Measurements from ENCODE around the gene TMEM63C. TPM values are rescaled to one million over a fixed set of nuclear protein-coding genes. Genes with fewer than 3 reads are reported as not detected.

The TMEM63C gene
- total and polyA plus RNA-seq, 7 donors = 0.04 to 0.58 (median 0.21) TPM; not detected in 3

- H3K27me3 ChIP-seq (ENCODE audit: insufficient read depth in 3 of 3, low read length in 2 of 3) = peaks cover 0 to 15% (median 4%) of the 10 kb centered on the region in 3 donors
- no peaks in the 10 kb centered on the region for H3K4me1 ChIP-seq
- ATAC-seq (no peak), DNase-seq (no peak)
- WGBS, 3 donors = 48 to 52% (median 49%) methylated on average over 10 of the region's 10 CpGs
- H3K27ac ChIP-seq = no peak overlapping the region
- H3K36me3 ChIP-seq (ENCODE audit: insufficient read depth in 1 of 2, low read depth in 1 of 2) = no peaks in the 10 kb centered on the region
- H3K9me3 ChIP-seq = no peaks in the 10 kb centered on the region
- H3K4me3 ChIP-seq = no peak overlapping the region
- TF ChIP-seq CTCF (IDR thresholded peaks at IDR 0.05) = no peak
- intact Hi-C loops (cut with DNase I) = no loop called here
Measured at GRCh38 chr14:77222546-77223225, 41.1 kb downstream of the TMEM63C start.

DNA sequence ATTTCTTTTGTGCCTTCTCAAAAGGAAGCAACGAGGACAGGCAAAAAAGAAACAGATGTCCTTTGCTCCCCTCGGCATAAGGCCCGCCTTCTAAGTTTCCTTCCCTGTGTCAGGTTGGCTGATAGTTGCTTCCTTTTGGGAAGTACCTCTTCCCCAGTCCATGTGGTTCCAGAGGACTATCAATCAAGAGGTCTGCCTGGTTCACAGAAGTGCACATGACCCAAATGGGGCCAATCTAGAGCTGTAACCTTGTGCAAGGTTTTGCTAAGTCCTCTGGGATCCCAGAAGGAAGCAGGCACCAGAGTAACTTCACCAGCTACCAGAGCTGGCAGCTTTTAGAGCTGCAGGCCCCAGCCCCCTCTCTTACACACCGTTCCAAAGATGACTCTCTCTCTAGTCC is 42.6 kb downstream of the TMEM63C start:
- Histone ChIP-seq H3K36me3 (ENCODE audit: insufficient read depth in 1 of 2, low read depth in 1 of 2) (no peaks in the 10 kb centered on the region), H3K9me3 (no peaks in the 10 kb centered on the region), H3K4me3 (no peak overlapping the region), H3K27ac (no peak overlapping the region), H3K4me1 (no peaks in the 10 kb centered on the region), H3K27me3 (ENCODE audit: insufficient read depth in 3 of 3, low read length in 2 of 3) (peaks cover 0 to 9% (median 4%) of the 10 kb centered on the region in 3 donors)
- DNase-seq = no peak
- intact Hi-C loops (cut with DNase I) = no loop called here
- 48 to 51% (median 51%) methylated on average over 4 of the region's 4 CpGs for WGBS, 3 donors
- TF ChIP-seq CTCF (IDR thresholded peaks at IDR 0.05) = no peak
- ATAC-seq = no peak

GRCh38 chr14:77225254-77225653 is 43.7 kb downstream of the TMEM63C start:
- no peak overlapping the region for H3K4me3 ChIP-seq
- H3K4me1 ChIP-seq = no peaks in the 10 kb centered on the region
- H3K36me3 ChIP-seq (ENCODE audit: insufficient read depth in 1 of 2, low read depth in 1 of 2) = no peaks in the 10 kb centered on the region
- no peak for TF ChIP-seq CTCF (IDR thresholded peaks at IDR 0.05)
- no peaks in the 10 kb centered on the region for H3K9me3 ChIP-seq
- no peak for DNase-seq
- intact Hi-C loops (cut with DNase I) = no loop called here
- ATAC-seq = no peak
- H3K27ac ChIP-seq = no peak overlapping the region
- H3K27me3 ChIP-seq (ENCODE audit: insufficient read depth in 3 of 3, low read length in 2 of 3) = peaks cover 0 to 9% (median 4%) of the 10 kb centered on the region in 3 donors
- WGBS, 3 donors = 67 to 79% (median 72%) methylated on average over 12 of the region's 12 CpGs

DNA sequence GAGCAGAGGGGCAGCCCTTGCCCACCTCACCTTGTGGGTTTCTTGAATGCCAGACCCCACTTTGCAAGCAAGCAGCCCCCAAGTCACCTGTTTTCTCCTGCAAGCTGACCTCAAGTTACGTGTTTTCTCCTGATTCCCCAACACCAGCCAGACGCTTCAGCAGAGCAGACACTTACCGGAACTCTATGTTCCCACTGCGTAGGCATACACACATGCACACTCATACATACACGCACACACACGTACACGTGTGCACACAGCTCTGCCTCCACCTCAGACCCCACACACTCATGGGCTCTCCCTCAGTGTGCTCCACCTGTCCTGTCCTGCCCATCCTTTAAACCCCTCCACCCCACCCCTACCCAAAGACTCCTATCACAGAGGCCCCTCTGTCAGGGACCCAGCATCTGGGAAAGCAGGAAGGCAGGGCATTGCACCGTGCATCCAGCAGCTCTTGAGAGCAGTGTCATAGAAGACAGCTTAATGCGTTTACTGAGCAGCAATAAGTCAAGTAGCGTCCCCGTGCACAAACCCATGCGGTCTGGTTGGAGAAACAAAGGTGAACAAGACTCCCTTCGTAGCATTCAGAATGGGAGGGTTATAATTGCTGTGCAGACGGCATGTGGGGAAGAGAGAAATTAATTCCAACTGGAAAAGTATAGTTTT is 44.4 kb downstream of the TMEM63C start:
- no peak for TF ChIP-seq CTCF (IDR thresholded peaks at IDR 0.05)
- no peaks in the 10 kb centered on the region for H3K4me1 ChIP-seq
- no peak overlapping the region for H3K27ac ChIP-seq
- 75 to 80% (median 79%) methylated on average over 14 of the region's 14 CpGs for WGBS, 3 donors
- intact Hi-C loops (cut with DNase I) = no loop called here
- no peaks in the 10 kb centered on the region for H3K9me3 ChIP-seq
- DNase-seq (no peak), ATAC-seq (no peak)
- H3K4me3 ChIP-seq = no peak overlapping the region
- H3K27me3 ChIP-seq (ENCODE audit: insufficient read depth in 3 of 3, low read length in 2 of 3) = peaks cover 0 to 9% (median 4%) of the 10 kb centered on the region in 3 donors
- no peaks in the 10 kb centered on the region for H3K36me3 ChIP-seq (ENCODE audit: insufficient read depth in 1 of 2, low read depth in 1 of 2)

Measured in psoas muscle (tissue), 8 donors.